ENCODE measurements around the gene NR3C1. TPM values are rescaled to one million over a fixed set of nuclear protein-coding genes. Genes with fewer than 3 reads are reported as not detected.

The NR3C1 gene
- total and polyA plus RNA-seq, 2 experiments from 2014 or later, result 41.0 to 60.5 TPM

GRCh38 chr5:143259254-143259605, 144.3 kb downstream of the NR3C1 start:
- no peaks in the 10 kb centered on the region for H3K79me2 ChIP-seq
- no peaks in the 10 kb centered on the region for H3K27me3 ChIP-seq
- H3K4me1 ChIP-seq (ENCODE audit: insufficient read depth), result no peaks in the 10 kb centered on the region
- 89% methylated on average over 7 of the region's 7 CpGs for WGBS (ENCODE audit: low lambda C conversion rate, missing lambda C conversion rate)
- no peaks in the 10 kb centered on the region for H3K9me2 ChIP-seq (replicated peaks; ENCODE audit: insufficient read depth)
- H3K27ac ChIP-seq, result no peak overlapping the region
- H3K4me2 ChIP-seq, result no peak overlapping the region
- H3K4me3 ChIP-seq, result no peak overlapping the region
- DNase-seq (ENCODE audit: low spot score), result no peak
- no peak overlapping the region for H2AFZ ChIP-seq
- no peaks in the 10 kb centered on the region for H3K36me3 ChIP-seq (replicated peaks; ENCODE audit: insufficient read depth, low read depth)
- no peak for TF ChIP-seq EZH2phosphoT487 (IDR thresholded peaks at IDR 0.05; ENCODE audit: low read depth, severe bottlenecking, unreplicated experiment)
- no peak for TF ChIP-seq CTCF (IDR thresholded peaks at IDR 0.05; ENCODE audit: poor library complexity)
- no peak for TF ChIP-seq EZH2 (IDR thresholded peaks at IDR 0.05; ENCODE audit: borderline replicate concordance)
- no peaks in the 10 kb centered on the region for H3K9me3 ChIP-seq (ENCODE audit: low read depth)
- H4K20me1 ChIP-seq (ENCODE audit: insufficient read depth, poor library complexity, severe bottlenecking), result no peaks in the 10 kb centered on the region

- TF ChIP-seq CTCF (IDR thresholded peaks at IDR 0.05; ENCODE audit: poor library complexity), result no peak
- TF ChIP-seq EZH2 (IDR thresholded peaks at IDR 0.05; ENCODE audit: borderline replicate concordance), result no peak
- TF ChIP-seq EZH2phosphoT487 (IDR thresholded peaks at IDR 0.05; ENCODE audit: low read depth, severe bottlenecking, unreplicated experiment), result no peak
- Histone ChIP-seq H3K9me3 (ENCODE audit: low read depth) (no peaks in the 10 kb centered on the region), H3K27ac (no peak overlapping the region), H3K4me3 (no peak overlapping the region), H3K36me3 (replicated peaks; ENCODE audit: insufficient read depth, low read depth) (no peaks in the 10 kb centered on the region), H3K4me1 (ENCODE audit: insufficient read depth) (no peaks in the 10 kb centered on the region), H2AFZ (no peak overlapping the region), H4K20me1 (ENCODE audit: insufficient read depth, poor library complexity, severe bottlenecking) (no peaks in the 10 kb centered on the region), H3K27me3 (no peaks in the 10 kb centered on the region), H3K79me2 (no peaks in the 10 kb centered on the region), H3K4me2 (no peak overlapping the region), H3K9me2 (replicated peaks; ENCODE audit: insufficient read depth) (no peaks in the 10 kb centered on the region)
- DNase-seq (ENCODE audit: low spot score), result no peak
- WGBS (ENCODE audit: low lambda C conversion rate, missing lambda C conversion rate), result 92% methylated on average over 12 of the region's 12 CpGs
Observed at GRCh38 chr5:143258559-143259253, 144.8 kb downstream of the NR3C1 start.

- Histone ChIP-seq H3K27ac (no peak overlapping the region), H3K79me2 (no peaks in the 10 kb centered on the region), H3K4me2 (no peak overlapping the region), H4K20me1 (ENCODE audit: insufficient read depth, poor library complexity, severe bottlenecking) (no peaks in the 10 kb centered on the region), H3K4me3 (no peak overlapping the region), H3K4me1 (ENCODE audit: insufficient read depth) (no peaks in the 10 kb centered on the region), H3K9me3 (ENCODE audit: low read depth) (no peaks in the 10 kb centered on the region), H2AFZ (no peak overlapping the region), H3K9me2 (replicated peaks; ENCODE audit: insufficient read depth) (no peaks in the 10 kb centered on the region), H3K36me3 (replicated peaks; ENCODE audit: insufficient read depth, low read depth) (no peaks in the 10 kb centered on the region), H3K27me3 (no peaks in the 10 kb centered on the region)
- TF ChIP-seq EZH2 (IDR thresholded peaks at IDR 0.05; ENCODE audit: borderline replicate concordance) (no peak), EZH2phosphoT487 (IDR thresholded peaks at IDR 0.05; ENCODE audit: low read depth, severe bottlenecking, unreplicated experiment) (no peak), CTCF (IDR thresholded peaks at IDR 0.05; ENCODE audit: poor library complexity) (no peak)
- WGBS (ENCODE audit: low lambda C conversion rate, missing lambda C conversion rate), result 86% methylated on average over 7 of the region's 7 CpGs
- DNase-seq (ENCODE audit: low spot score), result no peak
Observed at GRCh38 chr5:143254819-143255218, 148.7 kb downstream of the NR3C1 start.
